Epithelial cell of prostate (primary cell): Measurements from ENCODE around the gene LARP1.
"Not testable (repeated sequence)": the region's sequence is repeated elsewhere in the genome, so short reads cannot be mapped to it uniquely, and the experiment has no call there.

Experiments
- DNase-seq: peaks from one replicate; pipeline ENCODE4 v3.0.0-alpha.2; 2011; ENCODE audit warnings: low read depth, low spot score
- H3K27ac ChIP-seq: fragments of 450-650 bp; 2 replicates; pipeline ENCODE4 v1.5.1; 2017; ENCODE audit warnings: mild to moderate bottlenecking

LARP1 gene

DNA sequence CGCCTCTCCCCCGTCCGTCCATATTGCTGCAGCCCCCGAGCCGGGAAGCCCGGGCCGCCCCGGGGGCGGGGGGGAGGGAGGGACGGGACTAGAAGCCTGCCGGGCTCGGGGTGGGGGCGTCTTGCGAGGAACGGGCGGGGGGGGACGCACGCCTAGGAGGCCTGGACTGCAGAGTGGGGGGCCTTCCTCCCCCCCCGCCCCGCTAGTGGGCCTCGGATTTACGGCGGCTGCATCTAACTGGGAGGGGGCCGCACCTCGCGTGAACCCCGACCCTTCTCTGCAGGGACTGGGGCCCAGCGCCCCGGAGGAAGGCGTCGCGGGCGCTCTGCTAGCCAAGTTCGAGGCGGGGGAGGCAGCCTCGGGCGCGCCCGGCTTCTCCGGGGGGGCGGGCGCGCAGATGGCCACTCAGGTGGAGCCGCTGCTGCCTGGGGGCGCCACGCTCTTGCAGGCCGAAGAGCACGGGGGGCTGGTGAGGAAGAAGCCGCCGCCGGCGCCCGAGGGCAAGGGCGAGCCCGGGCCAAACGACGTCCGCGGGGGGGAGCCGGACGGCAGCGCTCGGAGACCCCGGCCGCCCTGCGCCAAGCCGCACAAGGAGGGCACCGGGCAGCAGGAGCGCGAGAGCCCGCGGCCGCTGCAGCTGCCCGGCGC lies at the start of gene LARP1:
TSS of gene LARP1 (plus strand) at position 17 of the 648 bp plus-strand sequence. CDS start at position 398, 381 bp downstream.
- peak within 1 kb of the TSS; percentile 85 for H3K27ac ChIP-seq
- DNase-seq, result no peak

DNA sequence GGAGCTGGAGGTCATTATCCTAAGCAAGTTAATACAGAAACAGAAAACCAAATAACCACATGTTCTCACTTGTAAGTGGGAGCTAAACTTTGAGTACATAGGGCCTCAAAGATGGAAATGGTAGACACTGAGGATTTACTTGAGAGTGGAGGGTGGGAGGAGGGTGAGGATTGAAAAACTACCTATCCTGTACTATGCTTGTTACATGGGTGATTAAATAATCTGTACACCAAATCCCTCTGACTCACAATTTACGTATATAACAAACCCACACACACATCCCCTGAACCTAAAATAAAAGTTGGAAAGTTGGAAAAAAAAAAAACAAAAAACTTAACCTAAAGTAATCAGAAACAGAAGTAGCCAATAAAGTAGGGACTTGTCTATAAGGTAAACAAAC lies 48.8 kb upstream of the LARP1 start:
- no peak for DNase-seq
- H3K27ac ChIP-seq, result no peak overlapping the region

- H3K27ac ChIP-seq, result no peak overlapping the region
- no peak for DNase-seq
Observed at GRCh38 chr5:154707641-154708040, 47.5 kb upstream of the LARP1 start.

- no peak overlapping the region for H3K27ac ChIP-seq
- no peak for DNase-seq
Observed at GRCh38 chr5:154708207-154708606, 47.0 kb upstream of the LARP1 start.

DNA sequence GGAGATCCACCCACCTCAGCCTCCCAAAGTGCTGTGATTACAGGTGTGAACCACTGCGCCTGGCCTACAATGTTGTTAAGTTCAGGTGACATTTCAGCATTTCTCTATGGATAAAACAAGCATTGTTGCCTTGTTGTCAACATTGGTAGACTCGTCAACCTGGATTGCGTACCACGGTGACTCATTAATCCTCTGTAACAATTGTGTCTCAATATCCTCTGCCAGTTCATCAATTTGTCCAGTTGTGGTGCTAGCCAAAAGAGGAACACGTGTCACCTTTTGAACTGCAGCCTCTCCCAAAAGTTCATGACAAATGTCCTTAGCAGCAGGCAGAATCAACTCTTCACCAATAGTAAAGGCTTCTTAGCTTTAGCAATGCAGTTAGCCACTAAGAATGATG lies 46.3 kb upstream of the LARP1 start:
- peak; percentile 59 for DNase-seq
- H3K27ac ChIP-seq, result no peak overlapping the region

DNA sequence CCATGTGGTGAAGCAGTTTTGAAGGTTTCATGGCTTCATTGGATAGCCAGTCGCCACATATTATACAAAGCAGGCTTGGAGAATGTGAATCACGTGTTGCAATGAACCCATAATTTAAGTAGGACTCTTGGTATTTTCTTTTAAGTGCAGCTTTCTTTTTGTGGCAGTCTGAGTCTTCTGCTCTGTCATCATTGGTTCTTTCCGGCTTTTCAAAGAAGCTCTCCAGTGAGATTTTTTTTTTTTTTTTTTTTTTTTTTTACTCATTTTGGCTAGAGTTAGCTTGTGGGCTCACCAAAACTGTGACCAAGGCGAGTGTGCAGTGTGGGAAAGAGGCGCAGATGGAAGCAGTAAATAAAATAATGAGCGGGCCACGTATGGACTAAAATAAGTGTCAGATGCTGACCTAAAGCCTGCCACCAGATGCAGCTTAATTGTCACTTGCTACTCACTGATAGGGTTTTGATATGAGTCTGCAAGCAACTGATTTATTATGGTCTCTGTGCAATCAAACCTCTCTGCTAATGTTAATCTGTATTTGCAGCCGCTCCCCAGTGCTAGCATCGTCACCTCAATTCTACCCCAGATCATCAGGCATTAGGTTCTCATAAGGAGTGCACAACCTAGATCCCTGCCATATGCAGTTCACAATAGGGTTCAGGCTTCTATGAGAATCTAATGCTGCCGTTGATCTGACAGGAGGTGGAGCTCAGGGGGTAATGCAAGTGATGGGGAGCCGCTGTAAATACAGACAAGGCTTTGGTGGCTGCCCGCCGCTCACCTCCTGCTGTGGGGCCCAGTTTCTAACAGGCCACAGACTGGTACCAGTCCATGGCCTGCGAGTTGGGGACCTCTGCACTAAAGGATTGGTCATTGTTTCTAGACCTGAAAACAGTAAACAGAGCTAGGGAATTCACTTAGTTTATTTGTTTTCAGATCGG lies 45.5 kb upstream of the LARP1 start:
- no peak for DNase-seq
- H3K27ac ChIP-seq, result no peak overlapping the region

- DNase-seq, result no peak
- no peak overlapping the region for H3K27ac ChIP-seq
Observed at GRCh38 chr5:154712518-154713437, 42.4 kb upstream of the LARP1 start.

- no peak for DNase-seq
- no peak overlapping the region for H3K27ac ChIP-seq
Observed at GRCh38 chr5:154713615-154714125, 41.5 kb upstream of the LARP1 start.

GRCh38 chr5:154714266-154714986 lies 40.8 kb upstream of the LARP1 start:
- no peak for DNase-seq
- H3K27ac ChIP-seq, result no peak overlapping the region

- no peak overlapping the region for H3K27ac ChIP-seq
- DNase-seq, result no peak
Observed at GRCh38 chr5:154721481-154722058, 33.6 kb upstream of the LARP1 start.

DNA sequence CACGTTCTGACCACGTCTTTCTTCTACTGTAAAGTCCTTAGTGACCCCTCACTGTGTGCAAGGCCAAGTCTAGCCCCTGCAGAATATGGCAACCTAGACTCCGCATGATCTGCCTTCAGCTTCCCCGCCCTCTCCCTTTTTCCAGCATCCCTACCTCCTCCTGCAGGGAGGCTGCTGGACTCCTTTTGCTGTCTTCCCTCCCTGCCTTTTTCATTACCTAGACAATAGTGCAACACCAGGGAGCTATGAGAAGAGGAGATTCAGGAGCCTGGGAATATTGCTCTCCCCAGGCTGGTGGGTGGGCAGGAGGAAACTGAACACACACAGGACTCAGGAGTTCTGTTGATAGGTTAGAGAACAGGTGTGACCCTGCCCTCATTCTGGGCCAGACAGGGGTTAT lies 33.1 kb upstream of the LARP1 start:
- DNase-seq, result no peak
- no peak overlapping the region for H3K27ac ChIP-seq

DNA sequence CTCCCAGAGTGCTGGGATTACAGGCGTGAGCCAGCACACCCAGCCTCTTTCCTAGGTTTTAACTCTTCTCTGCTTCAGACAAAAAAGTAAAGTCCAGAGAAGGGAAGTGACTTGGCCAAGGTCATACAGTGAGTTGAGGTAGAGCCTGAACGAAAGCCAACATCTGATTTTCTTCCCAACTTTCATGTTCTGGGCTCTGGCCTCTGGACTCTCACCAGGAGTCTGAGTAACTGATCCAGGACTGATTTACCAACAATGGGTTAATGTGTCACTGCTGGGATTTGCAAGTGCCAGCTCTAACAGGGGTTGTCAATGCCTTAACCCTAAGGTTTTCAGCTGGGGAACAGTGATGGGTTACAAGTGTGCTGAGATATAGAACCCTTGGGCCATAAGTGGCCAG lies 32.2 kb upstream of the LARP1 start:
- H3K27ac ChIP-seq, result no peak overlapping the region
- no peak for DNase-seq

- H3K27ac ChIP-seq, result no peak overlapping the region
- DNase-seq, result no peak
Observed at GRCh38 chr5:154723740-154724505, 31.3 kb upstream of the LARP1 start.

GRCh38 chr5:154727361-154727760 lies 27.8 kb upstream of the LARP1 start:
- DNase-seq, result no peak
- H3K27ac ChIP-seq, result no peak overlapping the region

GRCh38 chr5:154728939-154729588 lies 26.1 kb upstream of the LARP1 start:
- DNase-seq, result no peak
- no peak overlapping the region for H3K27ac ChIP-seq

- H3K27ac ChIP-seq, result no peak overlapping the region
- no peak for DNase-seq
Observed at GRCh38 chr5:154729613-154730012, 25.6 kb upstream of the LARP1 start.

- DNase-seq, H3K27ac ChIP-seq: not testable (repeated sequence)
Observed at GRCh38 chr5:154730761-154731160, 24.4 kb upstream of the LARP1 start.

DNA sequence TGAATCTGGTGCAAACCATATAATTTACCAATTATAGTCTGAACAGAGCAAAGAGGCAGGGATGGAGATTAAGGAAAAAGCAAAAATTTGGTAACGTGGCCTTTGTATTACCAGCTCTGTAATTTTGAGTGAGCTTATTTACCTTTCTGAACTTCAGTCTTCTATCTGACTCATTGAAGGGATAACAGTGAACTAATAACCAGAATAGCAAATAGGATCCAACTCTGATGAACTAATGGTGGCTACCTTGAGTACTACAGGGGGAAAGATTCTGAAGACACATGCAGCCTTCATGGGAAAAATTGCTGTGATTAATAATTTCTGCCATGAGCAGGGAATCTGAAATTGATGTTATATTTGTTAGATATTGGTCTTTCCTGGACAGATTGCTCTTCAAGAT lies 23.0 kb upstream of the LARP1 start:
- H3K27ac ChIP-seq, result no peak overlapping the region
- no peak for DNase-seq
